Uterine smooth muscle cell (primary cell): ENCODE data around the gene VCL. TPM values are rescaled to one million over a fixed set of nuclear protein-coding genes. Genes with fewer than 3 reads are reported as not detected.

Experiments
- total RNA-seq: library from RNA; depleted of rRNA; stranded (reverse); fragments of >200 nt; gene quantifications from 2 replicates; pipeline ENCODE4 v1.2.3, GENCODE V29; 2014

Gene VCL
- total RNA-seq: 223 and 227 TPM in 2 replicates

DNA sequence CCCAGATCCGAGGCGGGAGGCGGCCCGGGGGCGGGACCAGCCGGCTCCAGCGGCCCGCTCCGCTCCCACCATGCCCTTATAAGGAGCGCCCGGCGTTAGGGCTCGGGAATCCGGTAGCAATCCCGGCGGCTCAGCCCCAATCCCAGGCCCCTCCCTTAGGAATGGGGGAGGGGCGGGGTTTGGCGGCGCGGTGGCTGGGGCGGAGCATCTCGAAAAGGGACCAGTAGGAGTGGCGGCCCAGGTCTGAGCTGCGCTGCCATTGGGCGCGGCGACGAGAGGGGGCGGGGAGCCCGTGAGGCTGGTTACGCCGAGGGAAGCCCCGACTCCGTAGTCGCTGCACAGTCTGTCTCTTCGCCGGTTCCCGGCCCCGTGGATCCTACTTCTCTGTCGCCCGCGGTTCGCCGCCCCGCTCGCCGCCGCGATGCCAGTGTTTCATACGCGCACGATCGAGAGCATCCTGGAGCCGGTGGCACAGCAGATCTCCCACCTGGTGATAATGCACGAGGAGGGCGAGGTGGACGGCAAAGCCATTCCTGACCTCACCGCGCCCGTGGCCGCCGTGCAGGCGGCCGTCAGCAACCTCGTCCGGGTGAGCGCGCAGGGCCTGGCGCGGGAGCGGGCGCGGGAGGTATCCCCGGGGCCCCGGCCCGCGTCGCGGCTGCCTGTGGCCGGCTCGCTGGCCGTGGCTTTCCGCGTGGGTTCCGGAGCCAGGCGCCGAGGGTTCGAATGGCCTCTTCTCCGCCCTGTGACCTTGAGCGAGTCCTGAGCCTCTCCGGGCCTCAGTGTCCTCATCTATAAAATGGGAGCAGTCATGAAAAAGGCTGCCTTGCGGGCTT, at the start of gene VCL:
TSS of gene VCL (plus strand) at position 330 of the 836 bp plus-strand sequence. CDS start at position 422, 92 bp downstream.

DNA sequence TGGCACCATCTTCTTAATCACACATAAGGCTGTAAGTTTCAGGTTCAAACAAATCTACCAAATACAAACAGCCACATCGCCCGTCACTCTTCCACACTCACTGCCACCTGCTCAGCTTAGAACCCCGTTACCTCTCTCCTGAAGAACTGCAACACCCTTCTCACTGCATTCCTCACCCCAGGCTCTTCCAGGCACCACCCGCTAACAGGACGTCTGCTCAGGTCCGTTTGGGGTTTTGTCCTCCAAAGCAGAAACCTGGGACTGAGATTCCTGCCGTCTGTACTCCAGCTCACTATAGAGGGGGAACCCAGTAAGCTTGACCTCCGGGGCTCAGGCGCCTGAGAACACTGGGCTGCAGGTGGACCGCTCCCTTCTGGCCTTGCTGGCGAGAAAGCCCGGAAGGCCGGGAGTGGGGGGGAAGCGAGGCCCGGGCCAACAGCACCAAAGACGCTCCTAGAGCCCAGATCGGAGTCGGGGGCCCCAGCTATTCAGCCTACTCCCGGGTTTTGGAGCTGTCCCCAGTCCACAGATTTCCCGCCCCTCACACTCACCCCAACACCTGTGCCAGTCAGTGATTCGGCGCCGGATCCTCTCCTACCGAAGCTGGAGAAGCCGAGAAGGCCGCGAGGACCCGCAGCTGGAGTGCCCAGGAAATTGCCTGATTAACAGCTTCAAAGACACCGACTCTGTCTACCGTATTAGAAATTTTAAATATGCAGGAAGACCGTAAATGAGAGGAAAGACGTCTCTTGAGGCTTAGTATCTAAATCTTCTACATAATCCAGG, 152.5 kb downstream of the VCL start, which contains the start of gene AP3M1:
TSS of gene AP3M1 (minus strand) at position 625 of the 786 bp plus-strand sequence. CDS start 12,449 bp downstream, outside the sequence.

DNA sequence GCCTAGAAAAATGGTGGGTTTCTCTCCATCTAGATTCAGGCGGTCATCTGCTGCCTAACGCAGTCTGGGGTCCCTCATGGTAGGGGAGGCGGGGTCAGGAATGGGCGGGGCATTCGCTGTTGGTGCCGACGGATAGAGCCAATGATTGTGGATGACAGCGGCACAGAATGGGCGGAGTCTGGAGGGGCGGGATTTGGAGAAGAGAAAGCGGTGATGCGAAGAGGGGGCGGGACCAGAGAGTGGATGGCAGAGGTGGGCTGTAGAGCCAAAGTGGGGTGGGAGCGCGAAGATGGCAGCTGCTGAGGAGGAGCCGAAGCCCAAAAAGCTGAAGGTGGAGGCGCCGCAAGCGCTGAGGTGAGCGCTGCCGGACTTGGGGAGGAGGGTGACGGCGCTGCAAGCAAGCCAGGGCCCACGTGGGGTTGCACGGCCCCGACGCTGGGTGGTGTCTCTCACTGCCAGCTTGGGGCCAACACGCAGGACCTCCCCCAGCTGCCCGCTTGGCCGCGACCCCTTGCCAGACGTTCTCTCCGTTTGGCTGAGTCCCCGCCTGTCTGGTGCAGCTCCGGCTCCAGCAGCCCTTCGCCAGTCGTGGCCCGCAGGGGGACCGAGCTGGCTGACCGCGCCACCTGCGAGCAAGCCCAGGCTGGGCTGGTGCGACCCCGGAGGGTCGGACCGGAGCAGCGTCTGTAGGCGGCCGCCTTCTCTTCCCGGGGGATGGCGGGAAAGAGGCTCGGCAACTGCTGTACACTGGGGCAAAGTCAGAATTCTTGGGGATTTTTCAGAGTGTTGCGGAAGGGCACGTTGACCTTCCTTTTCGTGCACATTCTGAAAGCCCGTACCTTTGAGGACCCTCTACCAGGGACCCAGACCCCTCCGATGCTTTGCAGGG, 153.3 kb downstream of the VCL start, which contains the start of gene ADK:
TSS of gene ADK (plus strand) at position 232 of the 889 bp plus-strand sequence. CDS start at position 290, 58 bp downstream.

Other genes with a start within 250 kb of the VCL start
- 17.5 and 19.4 TPM in 2 replicates for gene CHCHD1, start 216.1 kb upstream of the VCL start, total RNA-seq
- gene ZSWIM8, start 212.5 kb upstream of the VCL start, total RNA-seq: 44.9 and 65.5 TPM in 2 replicates
- gene NDST2, start 186.5 kb upstream of the VCL start, total RNA-seq: 12.2 and 19.6 TPM in 2 replicates
- 27.2 and 28.0 TPM in 2 replicates for gene CAMK2G, start 123.6 kb upstream of the VCL start, total RNA-seq
- 81.5 and 153 TPM in 2 replicates for gene PLAU, start 87.0 kb upstream of the VCL start, total RNA-seq
- 26.6 and 29.2 TPM in 2 replicates for gene AP3M1, start 152.7 kb downstream of the VCL start, total RNA-seq
- 62.2 and 103 TPM in 2 replicates for gene ADK, start 153.1 kb downstream of the VCL start, total RNA-seq